GM12865 (cell line): ENCODE data around the gene GRAMD2A.

Experiments used
- DNase-seq: peaks from one replicate; pipeline ENCODE4 v3.0.0; 2010; ENCODE audit warnings: low read depth
- H3K4me3 ChIP-seq: 2 replicates; pipeline ENCODE4 v1.5.1; 2011; ENCODE audit warnings: mild to moderate bottlenecking, low read depth, low read length, control low read depth
- TF ChIP-seq, protein P1 (sequence below): IDR thresholded peaks from 2 replicates; pipeline ENCODE4 v1.5.1; 2011; ENCODE audit warnings: low read length, control low read depth, low read depth, inconsistent platforms; ENCODE audit not compliant: insufficient read depth; ENCODE audit errors: missing control alignments

GRAMD2A gene

DNA sequence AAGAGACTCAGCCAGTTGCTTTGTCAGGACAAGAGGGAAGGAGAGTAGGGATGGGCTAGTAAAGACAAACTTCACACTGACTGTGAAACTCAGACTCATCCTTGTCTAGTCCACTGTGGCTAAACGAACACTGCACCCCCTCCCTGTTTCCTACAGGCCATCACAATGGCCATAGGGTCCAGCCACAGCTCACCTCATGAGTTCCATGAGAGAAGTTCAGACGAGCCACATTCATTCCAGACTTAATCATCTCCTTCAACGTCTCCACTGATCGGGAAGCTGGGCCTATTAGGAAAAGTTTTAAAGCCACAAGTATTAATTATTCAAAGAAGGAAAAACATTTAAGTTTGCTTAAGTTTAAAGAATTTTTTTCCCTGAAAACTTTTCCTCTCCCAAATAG lies 19.6 kb upstream of the GRAMD2A start:
- H3K4me3 ChIP-seq, result no peak overlapping the region
- no peak for DNase-seq
- TF ChIP-seq, protein P1, sequence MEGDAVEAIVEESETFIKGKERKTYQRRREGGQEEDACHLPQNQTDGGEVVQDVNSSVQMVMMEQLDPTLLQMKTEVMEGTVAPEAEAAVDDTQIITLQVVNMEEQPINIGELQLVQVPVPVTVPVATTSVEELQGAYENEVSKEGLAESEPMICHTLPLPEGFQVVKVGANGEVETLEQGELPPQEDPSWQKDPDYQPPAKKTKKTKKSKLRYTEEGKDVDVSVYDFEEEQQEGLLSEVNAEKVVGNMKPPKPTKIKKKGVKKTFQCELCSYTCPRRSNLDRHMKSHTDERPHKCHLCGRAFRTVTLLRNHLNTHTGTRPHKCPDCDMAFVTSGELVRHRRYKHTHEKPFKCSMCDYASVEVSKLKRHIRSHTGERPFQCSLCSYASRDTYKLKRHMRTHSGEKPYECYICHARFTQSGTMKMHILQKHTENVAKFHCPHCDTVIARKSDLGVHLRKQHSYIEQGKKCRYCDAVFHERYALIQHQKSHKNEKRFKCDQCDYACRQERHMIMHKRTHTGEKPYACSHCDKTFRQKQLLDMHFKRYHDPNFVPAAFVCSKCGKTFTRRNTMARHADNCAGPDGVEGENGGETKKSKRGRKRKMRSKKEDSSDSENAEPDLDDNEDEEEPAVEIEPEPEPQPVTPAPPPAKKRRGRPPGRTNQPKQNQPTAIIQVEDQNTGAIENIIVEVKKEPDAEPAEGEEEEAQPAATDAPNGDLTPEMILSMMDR, result no peak

DNA sequence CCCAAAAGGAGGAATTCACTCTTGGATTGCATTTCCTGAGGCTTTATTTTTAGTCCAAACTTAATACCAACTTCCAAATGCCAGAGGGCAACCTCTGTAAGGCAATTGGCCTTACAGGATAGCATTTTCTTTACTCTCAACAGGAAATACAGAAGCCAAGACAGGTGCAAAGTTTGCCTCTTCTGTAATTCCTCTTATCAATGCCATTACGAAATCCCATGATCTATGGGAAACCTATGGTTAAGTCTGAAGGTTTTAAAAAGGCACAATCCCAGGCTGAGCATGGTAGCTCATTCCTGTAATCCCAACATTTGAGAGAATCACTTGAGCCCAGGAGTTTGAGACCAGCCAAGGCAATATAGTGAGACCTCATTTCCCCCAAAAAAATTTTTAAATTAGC lies 18.5 kb upstream of the GRAMD2A start:
- no peak for DNase-seq
- H3K4me3 ChIP-seq, result no peak overlapping the region
- TF ChIP-seq, protein P1, result no peak

DNA sequence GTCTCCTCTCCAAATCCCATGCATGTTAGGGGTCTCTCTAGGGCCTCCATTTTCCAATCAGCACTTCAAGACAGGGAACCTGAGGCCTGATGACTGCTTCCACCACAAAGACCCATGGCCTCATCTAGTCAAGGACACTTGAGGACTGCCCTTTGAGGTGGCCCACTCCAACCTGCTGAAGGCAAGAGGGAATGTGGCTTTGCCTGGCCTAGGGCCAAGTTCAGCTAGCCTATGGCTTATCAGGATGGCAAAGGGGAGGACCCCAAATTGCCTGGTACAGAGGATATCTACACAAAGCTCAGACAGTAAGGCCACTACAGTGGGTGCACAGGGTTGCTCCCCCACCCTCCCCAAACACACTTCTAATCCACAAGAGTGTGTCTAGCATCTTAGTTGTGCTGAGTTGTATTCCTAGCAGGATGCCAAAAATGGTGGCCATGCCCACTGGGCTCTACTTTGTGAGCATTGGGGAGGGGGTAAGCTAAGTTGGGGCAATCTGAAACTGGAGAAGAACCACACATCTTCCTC lies 10.0 kb upstream of the GRAMD2A start:
- TF ChIP-seq, protein P1, result no peak
- DNase-seq, result no peak
- H3K4me3 ChIP-seq, result no peak overlapping the region

DNA sequence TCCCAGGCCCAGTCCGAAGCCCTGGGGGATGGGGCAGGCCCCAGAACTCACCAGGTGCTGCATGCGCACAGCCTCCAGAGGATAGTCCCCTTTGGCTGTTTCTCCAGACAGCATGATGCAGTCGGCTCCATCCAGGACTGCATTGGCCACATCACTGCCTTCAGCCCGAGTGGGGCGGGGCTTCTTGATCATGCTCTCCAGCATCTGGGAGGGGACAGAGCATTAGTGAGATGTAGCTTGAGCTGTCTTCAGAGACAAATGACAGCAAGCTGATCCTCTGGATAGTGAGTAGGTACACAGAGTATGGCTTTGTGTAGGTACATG lies 9.1 kb upstream of the GRAMD2A start:
- no peak overlapping the region for H3K4me3 ChIP-seq
- no peak for DNase-seq
- TF ChIP-seq, protein P1, result no peak

DNA sequence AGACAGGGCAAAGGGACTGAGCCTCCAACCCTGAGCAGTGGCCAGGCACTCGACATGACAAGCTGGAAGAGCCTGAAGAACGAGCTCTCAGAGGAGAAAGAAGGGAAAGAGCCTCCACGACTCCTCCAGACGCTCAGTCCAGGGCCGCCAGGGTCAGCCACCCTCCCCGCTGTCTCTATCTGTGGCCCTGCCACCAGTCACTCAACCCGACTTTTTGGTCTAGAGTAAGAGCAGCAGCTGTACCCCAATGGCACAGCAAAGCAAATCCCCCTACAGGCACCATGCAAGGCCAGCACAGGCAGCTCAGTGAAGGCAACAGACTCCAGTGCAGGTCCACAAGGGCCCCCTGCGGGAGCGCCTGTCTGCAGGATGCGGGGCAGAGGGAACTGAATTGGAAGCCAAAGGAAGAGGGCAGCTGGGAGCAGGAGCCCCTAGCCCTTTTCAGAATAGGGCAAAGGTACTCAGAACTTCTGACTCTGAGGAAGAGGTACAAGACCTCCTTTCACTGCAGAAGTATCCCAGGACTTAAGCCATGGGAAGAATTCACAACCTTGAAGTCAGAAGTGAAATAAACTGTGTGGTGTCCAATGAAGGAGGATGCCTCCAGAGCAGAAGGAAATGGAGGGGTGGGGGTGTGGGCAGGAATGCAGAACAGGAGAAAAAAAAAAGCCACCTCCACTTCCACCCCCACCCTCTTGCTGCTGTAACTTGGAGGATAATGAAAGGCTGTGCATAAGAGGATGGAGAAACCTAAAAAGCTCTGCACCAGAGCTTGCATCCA lies 8.5 kb upstream of the GRAMD2A start:
- H3K4me3 ChIP-seq, result no peak overlapping the region
- no peak for DNase-seq
- TF ChIP-seq, protein P1, result no peak

DNA sequence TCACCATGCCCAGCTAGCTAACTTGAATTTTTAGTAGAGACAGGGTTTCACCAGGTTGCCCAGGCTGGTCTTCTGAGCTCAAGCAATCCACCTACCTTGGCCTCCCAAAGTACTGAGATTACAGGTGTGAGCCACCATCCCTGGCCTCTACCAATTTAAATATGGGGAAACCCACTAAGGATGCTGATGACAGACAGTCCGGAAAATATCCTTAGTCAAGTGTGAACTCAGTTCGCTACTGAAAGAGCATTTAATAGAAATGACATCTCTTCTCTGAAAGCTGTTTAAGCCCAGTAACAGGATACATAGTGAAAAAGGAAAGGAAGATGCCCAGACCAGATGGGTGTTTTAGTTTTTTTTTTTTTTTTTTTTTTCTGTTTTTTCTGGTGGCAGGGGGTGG lies 7.7 kb upstream of the GRAMD2A start:
- no peak overlapping the region for H3K4me3 ChIP-seq
- TF ChIP-seq, protein P1, result no peak
- no peak for DNase-seq

DNA sequence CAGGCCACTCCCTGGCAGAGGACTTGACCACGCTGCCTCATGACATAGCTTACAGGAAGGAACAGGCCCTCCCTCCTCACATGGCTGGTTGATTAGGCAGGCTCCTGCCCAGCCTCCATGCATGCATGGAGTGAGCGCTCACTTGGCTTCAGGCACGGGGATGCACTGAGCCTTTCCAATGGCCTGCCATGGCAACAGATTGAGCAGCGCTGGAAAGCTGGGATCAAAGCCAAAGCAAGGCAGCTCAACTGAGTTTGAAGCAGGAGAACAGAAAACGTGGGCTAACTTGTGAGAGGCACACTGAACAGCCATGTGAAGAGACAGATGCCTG lies 5.9 kb upstream of the GRAMD2A start:
- no peak overlapping the region for H3K4me3 ChIP-seq
- TF ChIP-seq, protein P1, result no peak
- DNase-seq, result no peak
